Activated CD8-positive, alpha-beta T cell treated with anti-CD3 and anti-CD28 coated beads for 36 hours (primary cell): ENCODE data around the gene ZNF609. TPM values are rescaled to one million over a fixed set of nuclear protein-coding genes. Genes with fewer than 3 reads are reported as not detected.

ENCODE experiments used
- ATAC-seq: fragments of 200-7000 bp; cut with Tn5 transposase; one replicate; pipeline ENCODE4 v1.10.0; 2021; ENCODE audit warnings: mild to moderate bottlenecking, moderate library complexity
- CTCF ChIA-PET: fragments of 350-600 bp; sonication (Branson Sonifier 250); formaldehyde crosslinking; loops from one replicate; lab custom pipeline; 2021; ENCODE audit warnings: antibody characterized with exemption; lab: Charles Lee
- POLR2A ChIA-PET: fragments of 350-600 bp; sonication (Branson Sonifier 250); formaldehyde crosslinking; loops from one replicate; lab custom pipeline; 2021; ENCODE audit warnings: antibody characterized with exemption; lab: Charles Lee
- DNase-seq: peaks from one replicate; pipeline ENCODE4 v3.0.0-alpha.2; 2020
- H3K27ac Mint-ChIP-seq: one replicate; pipeline ENCODE4 v1.8.0; 2021; ENCODE audit warnings: mild to moderate bottlenecking, mixed read lengths
- H3K27me3 Mint-ChIP-seq: one replicate; pipeline ENCODE4 v1.8.0; 2021; ENCODE audit warnings: mixed read lengths
- H3K36me3 Mint-ChIP-seq: one replicate; pipeline ENCODE4 v1.8.0; 2021; ENCODE audit warnings: low read depth, mixed read lengths
- H3K4me1 Mint-ChIP-seq: one replicate; pipeline ENCODE4 v1.8.0; 2021; ENCODE audit warnings: low read depth, mixed read lengths
- H3K4me3 Mint-ChIP-seq: one replicate; pipeline ENCODE4 v1.8.0; 2021; ENCODE audit warnings: mild to moderate bottlenecking, moderate library complexity, mixed read lengths
- H3K9me3 Mint-ChIP-seq: one replicate; pipeline ENCODE4 v1.8.0; 2021; ENCODE audit warnings: mixed read lengths
- CTCF ChIP-seq: fragments of 200-600 bp; IDR thresholded peaks from one replicate; pipeline ENCODE4 v1.8.0; 2022; ENCODE audit warnings: antibody characterized with exemption, mild to moderate bottlenecking
- intact Hi-C: fragments of 100-400 bp; cut with micrococcal nuclease; formaldehyde crosslinking; loops from one replicate; pipeline ENCODE4 v1.10.0; 2022
- total RNA-seq, 2 experiments: library from RNA; stranded (reverse); gene quantifications; one replicate each; pipeline ENCODE4 v1.2.3, GENCODE V29; 2021

Gene ZNF609
- total RNA-seq, 2 experiments from 2014 or later = 37.2 to 39.6 TPM

- H3K4me1 Mint-ChIP-seq = peaks cover 67% of the 10 kb centered on the region
- H3K36me3 Mint-ChIP-seq = peaks cover 37% of the 10 kb centered on the region
- no peaks in the 10 kb centered on the region for H3K27me3 Mint-ChIP-seq
- H3K9me3 Mint-ChIP-seq = peaks cover 4% of the 10 kb centered on the region
- DNase-seq (no peak), ATAC-seq (no peak)
- intact Hi-C loops = no loop called here
- no peak overlapping the region for H3K27ac Mint-ChIP-seq
- ChIA-PET CTCF (interaction anchor here (0.7 to 1.4 kb wide), 3 partner anchors 10 to 103 kb away, joined by 3 to 5 read pairs (median 4); no protein-coding TSS in a partner anchor), POLR2A (interaction anchor here (0.8 to 1.7 kb wide), 3 partner anchors 14 to 27 kb away, joined by 3 to 5 read pairs (median 3); no protein-coding TSS in a partner anchor)
- H3K4me3 Mint-ChIP-seq = no peak overlapping the region
- no peak for TF ChIP-seq CTCF
Observed at GRCh38 chr15:64530472-64530871, 70.1 kb downstream of the ZNF609 start.

- Mint-ChIP-seq H3K27ac (no peak overlapping the region), H3K36me3 (peaks cover 37% of the 10 kb centered on the region), H3K4me1 (peaks cover 67% of the 10 kb centered on the region), H3K4me3 (no peak overlapping the region), H3K9me3 (peaks cover 4% of the 10 kb centered on the region), H3K27me3 (no peaks in the 10 kb centered on the region)
- ChIA-PET POLR2A (interaction anchor here (0.6 to 1.7 kb wide), 4 partner anchors 15 to 65 kb away, joined by 3 to 5 read pairs (median 3); no protein-coding TSS in a partner anchor), CTCF (interaction anchor here (0.7 to 1.4 kb wide), 3 partner anchors 10 to 103 kb away, joined by 3 to 5 read pairs (median 4); no protein-coding TSS in a partner anchor)
- DNase-seq (no peak), ATAC-seq (no peak)
- no peak for TF ChIP-seq CTCF
- intact Hi-C loops = no loop called here
Observed at GRCh38 chr15:64530918-64531317, 70.5 kb downstream of the ZNF609 start.

GRCh38 chr15:64532521-64533315, 72.3 kb downstream of the ZNF609 start:
- intact Hi-C loops = no loop called here
- Mint-ChIP-seq H3K27me3 (no peaks in the 10 kb centered on the region), H3K9me3 (peaks cover 4% of the 10 kb centered on the region), H3K4me1 (peaks cover 65% of the 10 kb centered on the region), H3K27ac (peak overlapping the region; percentile 76), H3K4me3 (peak overlapping the region; percentile 44), H3K36me3 (peaks cover 37% of the 10 kb centered on the region)
- ChIA-PET CTCF (interaction anchor here (1.1 kb wide), 2 partner anchors 16 to 32 kb away, joined by 3 read pairs; no protein-coding TSS in a partner anchor), POLR2A (interaction anchor here (0.9 kb wide), 1 partner anchor 9 kb away, joined by 3 read pairs; no protein-coding TSS in a partner anchor)
- DNase-seq = peak; percentile 58
- no peak for TF ChIP-seq CTCF
- ATAC-seq = peak; percentile 63

GRCh38 chr15:64535460-64536243, 75.3 kb downstream of the ZNF609 start:
- intact Hi-C loops = no loop called here

More at GRCh38 chr15:64535460-64536243, 75.3 kb downstream of the ZNF609 start:
- Mint-ChIP-seq H3K27ac (peak overlapping the region; percentile 69), H3K4me3 (no peak overlapping the region), H3K36me3 (peaks cover 22% of the 10 kb centered on the region), H3K4me1 (peaks cover 54% of the 10 kb centered on the region), H3K27me3 (no peaks in the 10 kb centered on the region), H3K9me3 (peaks cover 4% of the 10 kb centered on the region)
- DNase-seq (no peak), ATAC-seq (peak; percentile 26)
- ChIA-PET POLR2A (interaction anchor here (1.2 to 1.3 kb wide), 2 partner anchors 21 to 99 kb away, joined by 3 to 4 read pairs; no protein-coding TSS in a partner anchor), CTCF (interaction anchor here (0.6 to 1.6 kb wide), 2 partner anchors 17 to 151 kb away, joined by 3 read pairs; no protein-coding TSS in a partner anchor)
- TF ChIP-seq CTCF = no peak
